Parathyroid adenoma (tissue), 2 donors: ENCODE measurements around the gene GKN2.
"Not testable (repeated sequence)": the region's sequence is repeated elsewhere in the genome, so short reads cannot be mapped to it uniquely, and the experiment has no call there.

Experiments
- H2AFZ ChIP-seq: fragments of 300-600 bp; sonication (generic); one replicate; pipeline ENCODE4 v1.7.0; 2017; ENCODE audit warnings: antibody characterized with exemption, mild to moderate bottlenecking
- H3K27ac ChIP-seq: fragments of 300-600 bp; sonication (generic); one replicate; pipeline ENCODE4 v1.7.0; 2017
- H3K27me3 ChIP-seq: fragments of 300-600 bp; sonication (generic); one replicate; pipeline ENCODE4 v1.7.0; 2017; ENCODE audit warnings: low read length; ENCODE audit not compliant: control insufficient read depth, insufficient read depth
- H3K36me3 ChIP-seq: fragments of 300-600 bp; sonication (generic); one replicate; pipeline ENCODE4 v1.7.0; 2017; ENCODE audit warnings: low read length; ENCODE audit not compliant: control insufficient read depth, insufficient read depth
- H3K4me1 ChIP-seq: fragments of 300-600 bp; sonication (generic); one replicate; pipeline ENCODE4 v1.7.0; 2017; ENCODE audit warnings: control low read depth
- H3K4me2 ChIP-seq: fragments of 300-600 bp; sonication (generic); one replicate; pipeline ENCODE4 v1.7.0; 2017; ENCODE audit warnings: low read length
- H3K4me3 ChIP-seq: fragments of 300-600 bp; sonication (generic); one replicate; pipeline ENCODE4 v1.7.0; 2017; ENCODE audit warnings: low read depth, low read length
- H3K79me2 ChIP-seq: fragments of 300-600 bp; sonication (generic); one replicate; pipeline ENCODE4 v1.7.0; 2017; ENCODE audit warnings: control low read depth
- H3K9ac ChIP-seq: fragments of 300-600 bp; sonication (generic); one replicate; pipeline ENCODE4 v1.7.0; 2017; ENCODE audit warnings: mild to moderate bottlenecking
- H3K9me3 ChIP-seq: fragments of 300-600 bp; sonication (generic); one replicate; pipeline ENCODE4 v1.7.0; 2017; ENCODE audit warnings: low read length; ENCODE audit not compliant: control insufficient read depth
- CTCF ChIP-seq: fragments of 300-600 bp; sonication (generic); IDR thresholded peaks from one replicate; pipeline ENCODE4 v1.7.0; 2017; ENCODE audit warnings: antibody characterized with exemption, mild to moderate bottlenecking
- donor health status: primary hyperparathyroidism.

Gene GKN2

DNA sequence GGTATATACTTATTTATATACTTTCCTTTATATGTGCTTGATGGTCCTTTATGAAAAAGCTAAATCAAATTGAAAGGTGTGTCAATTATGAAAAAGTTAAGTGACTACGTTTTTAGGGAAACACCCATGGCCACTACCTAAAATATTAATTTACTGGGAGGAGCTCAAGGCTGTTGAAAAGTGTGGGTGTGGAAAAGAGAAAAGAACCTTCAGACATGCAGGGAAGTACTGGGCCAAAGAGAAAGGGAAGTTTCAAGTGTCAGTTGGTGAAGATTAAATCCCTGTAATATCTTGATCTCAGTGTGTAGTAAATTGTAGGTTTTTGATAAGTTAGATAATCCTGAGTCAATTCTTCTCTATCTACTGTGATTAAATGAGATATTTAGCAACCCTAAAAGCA is 15.5 kb upstream of the GKN2 start:
- no peaks in the 10 kb centered on the region for H3K4me1 ChIP-seq
- no peaks in the 10 kb centered on the region for H3K79me2 ChIP-seq
- no peaks in the 10 kb centered on the region for H3K36me3 ChIP-seq
- no peak overlapping the region for H3K4me2 ChIP-seq
- no peak overlapping the region for H3K27ac ChIP-seq
- no peak overlapping the region for H3K4me3 ChIP-seq
- TF ChIP-seq CTCF = no peak
- no peak overlapping the region for H3K9ac ChIP-seq
- no peaks in the 10 kb centered on the region for H3K9me3 ChIP-seq
- no peak overlapping the region for H2AFZ ChIP-seq
- H3K27me3 ChIP-seq = no peaks in the 10 kb centered on the region

GRCh38 chr2:68964282-68964681 is 11.6 kb upstream of the GKN2 start:
- Histone ChIP-seq H3K9me3 (no peaks in the 10 kb centered on the region), H3K36me3 (no peaks in the 10 kb centered on the region), H3K4me3 (no peak overlapping the region), H3K27ac (no peak overlapping the region), H3K9ac (no peak overlapping the region), H3K4me2 (no peak overlapping the region), H3K27me3 (no peaks in the 10 kb centered on the region), H2AFZ (no peak overlapping the region), H3K79me2 (no peaks in the 10 kb centered on the region), H3K4me1 (no peaks in the 10 kb centered on the region)
- no peak for TF ChIP-seq CTCF

DNA sequence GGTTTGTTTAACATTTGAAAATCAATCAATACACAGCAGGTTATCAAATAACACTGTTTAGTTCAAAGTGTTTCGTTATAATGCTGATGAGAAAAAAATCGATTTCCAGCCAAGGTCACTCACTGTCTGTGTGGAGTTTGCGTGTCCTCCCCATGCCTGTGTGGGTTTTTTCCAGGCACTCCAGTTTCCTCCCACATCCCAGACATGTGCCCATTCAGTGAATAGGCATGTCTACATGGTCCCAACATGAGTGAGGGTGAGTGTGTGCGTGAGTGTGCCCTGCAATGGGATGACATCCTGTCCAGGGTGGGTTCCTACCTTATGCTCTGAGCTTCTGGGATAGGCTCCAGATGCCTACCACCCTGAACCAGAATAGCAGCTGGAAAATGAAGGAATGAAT is 8.7 kb upstream of the GKN2 start:
- no peak overlapping the region for H3K27ac ChIP-seq
- H3K4me2 ChIP-seq = no peak overlapping the region
- TF ChIP-seq CTCF = no peak
- no peak overlapping the region for H2AFZ ChIP-seq
- no peak overlapping the region for H3K4me3 ChIP-seq
- H3K4me1 ChIP-seq = no peaks in the 10 kb centered on the region
- H3K36me3 ChIP-seq = no peaks in the 10 kb centered on the region
- no peaks in the 10 kb centered on the region for H3K9me3 ChIP-seq
- H3K79me2 ChIP-seq = no peaks in the 10 kb centered on the region
- H3K27me3 ChIP-seq = no peaks in the 10 kb centered on the region
- H3K9ac ChIP-seq = no peak overlapping the region

GRCh38 chr2:68959001-68959400 is 6.3 kb upstream of the GKN2 start:
- H3K4me2 ChIP-seq = no peak overlapping the region
- H3K79me2 ChIP-seq = no peaks in the 10 kb centered on the region
- H3K4me1 ChIP-seq = no peaks in the 10 kb centered on the region
- H3K27me3 ChIP-seq = no peaks in the 10 kb centered on the region
- H2AFZ ChIP-seq = no peak overlapping the region
- no peak for TF ChIP-seq CTCF
- no peaks in the 10 kb centered on the region for H3K9me3 ChIP-seq
- no peaks in the 10 kb centered on the region for H3K36me3 ChIP-seq
- no peak overlapping the region for H3K4me3 ChIP-seq
- H3K9ac ChIP-seq = no peak overlapping the region
- H3K27ac ChIP-seq = no peak overlapping the region

DNA sequence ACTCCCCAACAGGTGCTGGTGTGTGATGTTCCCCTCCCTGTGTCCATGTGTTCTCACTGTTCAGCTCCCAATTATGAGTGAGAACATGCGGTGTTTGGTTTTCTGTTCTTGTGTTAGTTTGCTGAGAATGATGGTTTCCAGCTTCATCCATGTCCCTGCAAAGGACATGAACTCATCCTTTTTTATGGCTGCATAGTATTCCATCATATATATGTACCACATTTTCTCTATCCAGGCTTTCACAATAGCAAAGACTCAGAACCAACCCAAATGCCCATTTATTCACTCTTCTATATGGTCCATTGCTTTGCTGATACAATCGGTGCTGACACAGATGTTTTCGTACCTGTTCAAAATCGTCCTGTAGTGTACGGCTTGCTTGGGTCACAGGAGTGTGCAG is 2.7 kb upstream of the GKN2 start:
- H3K27me3 ChIP-seq = not testable (repeated sequence)

More for the DNA sequence above, 2.7 kb upstream of the GKN2 start:
- not testable (repeated sequence) for H3K36me3 ChIP-seq, H3K9ac ChIP-seq, H3K4me2 ChIP-seq, H3K9me3 ChIP-seq, H3K27ac ChIP-seq, H3K79me2 ChIP-seq, H3K4me3 ChIP-seq, H2AFZ ChIP-seq, H3K4me1 ChIP-seq
